Renal cortical epithelial cell (primary cell): ENCODE measurements around the gene ZBTB12. TPM values are rescaled to one million over a fixed set of nuclear protein-coding genes. Genes with fewer than 3 reads are reported as not detected.
A peak's percentile ranks its signal among the peaks of the same experiment; 100 is the strongest.
"Not testable (repeated sequence)": the region's sequence is repeated elsewhere in the genome, so short reads cannot be mapped to it uniquely, and the experiment has no call there.

Experiments used
- DNase-seq: peaks from one replicate; pipeline ENCODE4 v3.0.0-alpha.2; 2011; ENCODE audit warnings: low read depth
- total RNA-seq: library from RNA; depleted of rRNA; stranded (reverse); fragments of >200 nt; gene quantifications from 2 replicates; pipeline ENCODE4 v1.2.3, GENCODE V29; 2014

Gene ZBTB12
- total RNA-seq, 1 donor from 2014 or later, result 5.9 TPM

GRCh38 chr6:31876357-31876756, 25.5 kb downstream of the ZBTB12 start:
- no peak for DNase-seq

- no peak for DNase-seq
These were observed 26.0 kb downstream of the ZBTB12 start for GRCh38 chr6:31875877-31876276.

- DNase-seq, result no peak
These were observed 26.9 kb downstream of the ZBTB12 start for GRCh38 chr6:31874836-31875572.

GRCh38 chr6:31874084-31874670, 27.7 kb downstream of the ZBTB12 start:
- DNase-seq, result no peak

- DNase-seq, result peak; percentile 23
These were observed 30.7 kb downstream of the ZBTB12 start for GRCh38 chr6:31871046-31871659.

- DNase-seq, result peak; percentile 36
These were observed 31.4 kb downstream of the ZBTB12 start for GRCh38 chr6:31870385-31870921.

GRCh38 chr6:31869343-31869742, 32.5 kb downstream of the ZBTB12 start:
- DNase-seq, result no peak

- DNase-seq, result not testable (repeated sequence)
These were observed 33.3 kb downstream of the ZBTB12 start for GRCh38 chr6:31868658-31868971.

GRCh38 chr6:31865205-31866118, 36.4 kb downstream of the ZBTB12 start:
- DNase-seq, result peak; percentile 81

GRCh38 chr6:31864818-31865204, 37.1 kb downstream of the ZBTB12 start:
- DNase-seq, result no peak

GRCh38 chr6:31864123-31864562, 37.7 kb downstream of the ZBTB12 start:
- DNase-seq, result not testable (repeated sequence)

- DNase-seq, result peak; percentile 100
These were observed 39.3 kb downstream of the ZBTB12 start, which contains the start of gene NEU1 for GRCh38 chr6:31862344-31863235. NEU1 (minus strand) TSS chr6:31862821; CDS start chr6:31862776, 45 bp downstream.

GRCh38 chr6:31861919-31862343, 40.0 kb downstream of the ZBTB12 start:
- no peak for DNase-seq

GRCh38 chr6:31861150-31861549, 40.7 kb downstream of the ZBTB12 start:
- DNase-seq, result no peak

GRCh38 chr6:31860349-31860748, 41.5 kb downstream of the ZBTB12 start:
- DNase-seq, result no peak

- no peak for DNase-seq
These were observed 42.0 kb downstream of the ZBTB12 start for GRCh38 chr6:31859923-31860322.

GRCh38 chr6:31858707-31859106, 43.2 kb downstream of the ZBTB12 start:
- DNase-seq, result no peak

GRCh38 chr6:31857774-31858173, 44.1 kb downstream of the ZBTB12 start:
- DNase-seq, result not testable (repeated sequence)

GRCh38 chr6:31851980-31852718, 49.7 kb downstream of the ZBTB12 start:
- not testable (repeated sequence) for DNase-seq

- peak; percentile 89 for DNase-seq
These were observed 50.4 kb downstream of the ZBTB12 start for GRCh38 chr6:31851485-31851832.
